Activated naive CD4-positive, alpha-beta T cell treated with anti-CD3 and anti-CD28 coated beads, Interleukin-2, amount 50 U/mL, for 24 hours (primary cell): ENCODE data around the gene CALML4.
A peak's percentile ranks its signal among the peaks of the same experiment; 100 is the strongest.
"Not testable (repeated sequence)": the region's sequence is repeated elsewhere in the genome, so short reads cannot be mapped to it uniquely, and the experiment has no call there.

Source experiments
- H3K27ac Mint-ChIP-seq: one replicate; pipeline ENCODE4 v1.8.0; 2021; ENCODE audit warnings: mild to moderate bottlenecking, mixed read lengths
- H3K27me3 Mint-ChIP-seq: one replicate; pipeline ENCODE4 v1.8.0; 2021; ENCODE audit warnings: mixed read lengths
- H3K36me3 Mint-ChIP-seq: one replicate; pipeline ENCODE4 v1.8.0; 2021; ENCODE audit warnings: mixed read lengths
- H3K4me1 Mint-ChIP-seq: one replicate; pipeline ENCODE4 v1.8.0; 2021; ENCODE audit warnings: mixed read lengths
- H3K4me3 Mint-ChIP-seq: one replicate; pipeline ENCODE4 v1.8.0; 2021; ENCODE audit warnings: mild to moderate bottlenecking, mixed read lengths
- H3K9me3 Mint-ChIP-seq: one replicate; pipeline ENCODE4 v1.8.0; 2021; ENCODE audit warnings: mixed read lengths

CALML4 gene

DNA sequence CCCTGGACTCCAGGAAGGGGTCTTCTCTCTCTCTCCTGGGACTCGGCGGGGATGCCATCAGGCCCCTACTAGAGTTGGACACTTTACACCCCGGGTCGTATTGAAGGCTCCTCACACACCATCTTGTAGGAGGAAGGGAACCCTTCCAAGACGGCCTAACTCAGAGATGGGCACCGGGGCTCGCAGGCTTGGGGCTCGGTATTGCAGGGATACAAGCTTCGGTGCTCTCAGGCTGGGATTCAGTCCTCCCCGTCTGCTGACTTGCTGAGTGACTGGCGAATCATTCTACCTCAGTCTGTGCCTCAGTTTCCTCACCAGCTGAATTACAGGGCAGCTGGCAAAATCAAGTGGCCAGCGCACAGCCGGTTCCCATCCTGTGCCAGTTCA is 419 bp upstream of the CALML4 start:
- Mint-ChIP-seq H3K36me3 (no peaks in the 10 kb centered on the region), H3K4me1 (peaks cover 20% of the 10 kb centered on the region), H3K27ac (no peak overlapping the region), H3K27me3 (no peaks in the 10 kb centered on the region), H3K4me3 (no peak overlapping the region), H3K9me3 (no peaks in the 10 kb centered on the region)

DNA sequence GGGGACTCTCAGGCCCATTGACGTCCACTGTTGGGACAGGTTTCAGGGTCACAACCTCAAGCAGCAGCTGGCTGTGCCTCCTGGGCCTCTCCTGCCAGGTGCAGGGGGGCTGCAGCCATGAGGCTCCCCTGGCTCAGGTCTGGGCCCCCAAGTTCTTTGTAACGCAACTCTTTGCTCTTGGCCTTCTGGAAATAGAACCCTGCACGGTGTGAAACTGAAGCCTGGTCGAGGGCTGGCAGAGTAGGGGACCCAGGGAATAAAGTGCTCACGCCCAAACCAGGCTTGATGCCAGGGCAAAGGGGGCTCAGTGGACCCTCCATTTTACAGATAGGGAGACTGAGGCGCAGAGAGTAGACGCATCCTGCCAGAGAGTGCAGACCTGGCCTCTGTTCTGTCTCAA is 771 bp downstream of the CALML4 start:
- Mint-ChIP-seq H3K9me3 (no peaks in the 10 kb centered on the region), H3K36me3 (no peaks in the 10 kb centered on the region), H3K4me3 (no peak overlapping the region), H3K27ac (no peak overlapping the region), H3K27me3 (no peaks in the 10 kb centered on the region), H3K4me1 (peaks cover 13% of the 10 kb centered on the region)

DNA sequence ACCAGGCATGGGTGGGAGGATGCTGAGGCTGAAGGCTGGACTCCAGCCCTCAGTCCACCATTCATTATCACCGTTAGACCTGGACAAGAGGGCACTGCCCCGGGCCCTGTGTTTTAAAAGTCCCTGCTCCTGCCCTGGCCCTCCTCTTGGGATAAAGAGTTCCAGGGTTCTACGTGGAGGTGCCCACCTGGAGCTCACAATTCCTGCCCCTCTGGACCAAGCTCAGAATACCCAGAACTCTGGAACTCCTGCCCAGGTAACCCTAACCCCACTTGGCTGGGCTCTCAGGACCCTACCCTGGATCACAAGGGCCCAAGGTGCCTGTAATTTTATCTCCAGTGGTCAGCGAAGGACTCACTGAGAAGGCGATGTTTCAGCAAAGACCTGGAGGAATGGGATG is 1.2 kb downstream of the CALML4 start:
- H3K4me3 Mint-ChIP-seq, result no peak overlapping the region
- no peaks in the 10 kb centered on the region for H3K27me3 Mint-ChIP-seq
- peaks cover 10% of the 10 kb centered on the region for H3K4me1 Mint-ChIP-seq
- H3K36me3 Mint-ChIP-seq, result no peaks in the 10 kb centered on the region
- H3K9me3 Mint-ChIP-seq, result no peaks in the 10 kb centered on the region
- no peak overlapping the region for H3K27ac Mint-ChIP-seq

DNA sequence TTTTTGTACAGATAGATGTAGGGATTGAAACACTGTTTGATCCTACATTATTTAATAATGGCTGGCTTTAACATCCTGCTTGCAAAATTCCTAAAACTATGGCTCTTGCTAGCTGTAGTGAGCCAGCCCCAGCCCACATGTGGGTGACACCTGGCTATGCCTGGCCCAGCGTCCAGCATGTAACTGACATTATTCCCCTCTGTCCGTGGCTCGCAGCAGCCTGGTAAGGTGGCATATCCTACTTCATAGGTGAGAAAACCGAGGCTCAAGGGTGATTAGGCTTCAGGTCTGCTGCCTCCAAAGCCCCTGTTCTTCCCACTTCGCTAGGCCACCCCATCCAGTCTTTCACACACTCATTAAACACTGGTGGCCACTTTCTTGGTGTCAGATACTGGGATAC is 1.6 kb downstream of the CALML4 start:
- no peaks in the 10 kb centered on the region for H3K36me3 Mint-ChIP-seq

DNA sequence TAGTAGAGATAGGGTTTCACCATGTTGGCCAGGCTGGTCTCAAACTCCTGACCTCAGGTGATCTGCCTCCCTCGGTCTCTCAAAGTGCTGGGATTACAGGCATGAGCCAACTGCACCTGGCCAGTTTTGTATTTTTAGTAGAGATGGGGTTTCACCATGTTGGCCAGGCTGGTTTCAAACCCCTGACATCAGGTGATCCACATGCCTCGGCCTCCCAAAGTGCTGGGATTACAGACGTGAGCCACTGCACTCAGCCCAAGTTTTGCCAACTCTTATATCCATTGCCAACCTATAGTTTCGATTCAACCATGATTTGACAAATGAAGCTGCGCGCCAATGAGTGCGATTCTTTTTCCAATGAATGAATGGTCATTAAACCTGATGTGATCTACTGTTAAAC is 2.1 kb downstream of the CALML4 start:
- H3K36me3 Mint-ChIP-seq, H3K27me3 Mint-ChIP-seq, H3K27ac Mint-ChIP-seq, H3K9me3 Mint-ChIP-seq, H3K4me3 Mint-ChIP-seq, H3K4me1 Mint-ChIP-seq: not testable (repeated sequence)

More for the DNA sequence above, 1.6 kb downstream of the CALML4 start:
- Mint-ChIP-seq H3K4me3 (no peak overlapping the region), H3K27ac (no peak overlapping the region), H3K27me3 (no peaks in the 10 kb centered on the region), H3K4me1 (peaks cover 5% of the 10 kb centered on the region), H3K9me3 (no peaks in the 10 kb centered on the region)

DNA sequence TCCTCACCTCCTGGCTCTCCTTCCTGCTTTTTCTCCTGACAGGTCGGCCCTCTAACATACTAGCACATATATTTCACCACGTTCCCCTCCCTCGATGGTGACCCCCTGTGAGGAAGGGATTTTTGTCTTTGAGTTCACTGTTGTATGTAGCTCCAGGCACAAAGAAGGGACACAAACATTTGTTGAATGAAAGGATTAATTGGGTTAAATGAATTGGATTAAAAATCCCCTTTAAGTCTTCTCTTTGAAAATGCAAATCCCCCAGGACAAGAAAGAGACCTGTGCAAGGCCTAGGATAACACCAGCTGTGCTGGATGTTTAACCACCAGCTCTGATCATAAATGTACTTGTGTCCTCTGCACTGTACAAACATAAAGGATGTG is 3.3 kb downstream of the CALML4 start:
- peaks cover 4% of the 10 kb centered on the region for H3K4me1 Mint-ChIP-seq
- no peak overlapping the region for H3K4me3 Mint-ChIP-seq
- no peaks in the 10 kb centered on the region for H3K9me3 Mint-ChIP-seq
- no peaks in the 10 kb centered on the region for H3K27me3 Mint-ChIP-seq
- H3K27ac Mint-ChIP-seq, result no peak overlapping the region
- H3K36me3 Mint-ChIP-seq, result no peaks in the 10 kb centered on the region

DNA sequence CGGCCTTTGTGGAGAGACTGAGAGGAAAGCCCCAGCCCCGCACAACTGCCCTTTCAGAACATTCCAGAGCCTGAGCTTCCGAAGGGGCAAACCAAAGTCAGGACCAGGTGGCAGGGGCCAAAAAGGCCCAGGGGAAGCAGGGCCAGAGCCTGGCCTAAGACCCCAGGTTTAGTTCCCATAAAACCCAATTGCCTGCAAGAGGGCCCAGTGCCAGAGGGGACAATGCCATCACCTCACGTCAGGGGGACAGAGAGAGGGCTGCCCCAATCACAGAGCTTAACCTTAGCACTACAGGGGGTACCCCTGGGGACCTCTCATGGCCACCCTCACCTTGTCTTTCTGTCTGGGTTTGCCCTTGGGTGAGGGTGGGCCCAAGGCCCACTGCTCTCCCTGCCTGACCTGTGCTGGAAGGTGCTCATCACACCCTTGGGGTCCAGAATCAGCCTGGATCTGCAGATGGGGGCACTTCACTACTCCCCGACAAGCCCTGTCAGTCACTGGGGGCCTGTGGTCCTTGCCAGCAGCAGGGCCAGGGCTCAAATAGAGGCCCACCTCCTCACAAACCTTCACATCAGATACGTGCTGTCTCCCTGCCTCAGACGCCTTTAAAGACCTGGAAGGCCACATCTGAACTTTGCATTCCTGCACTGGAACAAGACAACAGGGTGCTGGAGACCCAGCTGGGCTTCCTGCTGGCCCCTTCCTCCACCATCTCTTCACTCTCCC is 3.8 kb downstream of the CALML4 start:
- H3K36me3 Mint-ChIP-seq, result no peaks in the 10 kb centered on the region
- H3K4me1 Mint-ChIP-seq, result peaks cover 4% of the 10 kb centered on the region
- no peak overlapping the region for H3K27ac Mint-ChIP-seq
- H3K4me3 Mint-ChIP-seq, result no peak overlapping the region
- no peaks in the 10 kb centered on the region for H3K27me3 Mint-ChIP-seq
- no peaks in the 10 kb centered on the region for H3K9me3 Mint-ChIP-seq

DNA sequence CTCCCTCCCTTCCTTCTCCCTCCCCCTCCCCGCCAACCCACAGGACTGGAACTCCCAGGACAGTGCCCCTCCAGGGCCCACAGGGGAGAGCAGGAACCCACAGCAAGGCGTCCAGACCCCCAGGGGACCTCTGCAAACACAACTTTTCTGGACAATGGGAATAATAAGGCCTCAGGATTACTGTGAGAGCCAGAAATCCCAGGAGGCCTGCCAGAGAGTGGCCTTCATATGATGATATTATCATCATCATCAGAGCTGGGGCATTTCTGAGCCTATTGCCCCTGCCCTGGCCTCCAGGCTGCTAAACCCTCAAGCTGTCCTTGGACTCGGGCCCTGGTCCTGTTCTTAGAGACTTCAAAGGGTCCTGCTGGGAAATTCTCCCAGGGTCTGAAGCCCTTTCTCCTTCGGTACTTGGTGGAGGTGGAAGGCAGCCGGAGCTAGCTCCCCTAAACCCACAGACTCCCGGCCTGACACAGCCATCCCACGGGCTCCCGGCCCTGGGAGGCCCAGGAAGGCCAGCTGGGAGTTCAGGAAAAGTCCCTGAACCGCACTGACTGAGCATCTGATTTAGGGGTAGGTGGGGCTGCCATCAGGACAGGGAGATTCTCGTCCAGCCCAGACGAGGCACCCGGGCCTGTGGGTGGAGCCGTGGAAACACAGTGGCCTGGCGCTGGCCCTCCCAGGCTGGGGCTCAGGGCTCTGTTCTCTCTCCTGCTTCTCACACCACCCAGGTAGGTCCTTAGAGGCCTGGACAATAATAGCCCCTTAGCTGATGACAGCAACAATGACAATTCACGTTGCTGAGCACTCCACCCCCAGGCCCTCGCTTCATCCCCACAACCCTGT is 4.9 kb downstream of the CALML4 start:
- Mint-ChIP-seq H3K9me3 (no peaks in the 10 kb centered on the region), H3K27ac (no peak overlapping the region), H3K4me1 (peaks cover 4% of the 10 kb centered on the region), H3K36me3 (no peaks in the 10 kb centered on the region), H3K4me3 (no peak overlapping the region), H3K27me3 (no peaks in the 10 kb centered on the region)

DNA sequence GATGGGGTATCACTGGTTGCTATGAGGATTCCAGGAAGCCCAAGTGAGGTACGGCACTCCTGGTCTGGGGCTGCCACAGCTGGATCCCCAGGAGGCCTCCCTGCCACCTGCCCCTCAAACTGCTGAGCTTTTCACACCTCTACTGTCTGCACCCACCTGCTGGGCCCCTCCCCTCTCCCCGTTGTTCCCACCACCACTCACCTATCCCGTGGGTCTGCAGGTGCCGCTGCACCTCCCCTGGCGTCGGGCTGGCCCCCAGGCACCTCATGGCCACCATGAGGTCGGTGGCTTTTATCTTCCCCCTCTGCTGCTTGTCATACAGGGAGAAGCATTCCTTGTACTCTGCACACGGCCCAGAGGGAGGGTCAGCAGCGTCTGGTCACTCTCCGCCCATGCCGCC is 5.8 kb downstream of the CALML4 start:
- Mint-ChIP-seq H3K27me3 (no peaks in the 10 kb centered on the region), H3K27ac (no peak overlapping the region), H3K36me3 (no peaks in the 10 kb centered on the region), H3K9me3 (no peaks in the 10 kb centered on the region), H3K4me1 (peaks cover 4% of the 10 kb centered on the region), H3K4me3 (no peak overlapping the region)

DNA sequence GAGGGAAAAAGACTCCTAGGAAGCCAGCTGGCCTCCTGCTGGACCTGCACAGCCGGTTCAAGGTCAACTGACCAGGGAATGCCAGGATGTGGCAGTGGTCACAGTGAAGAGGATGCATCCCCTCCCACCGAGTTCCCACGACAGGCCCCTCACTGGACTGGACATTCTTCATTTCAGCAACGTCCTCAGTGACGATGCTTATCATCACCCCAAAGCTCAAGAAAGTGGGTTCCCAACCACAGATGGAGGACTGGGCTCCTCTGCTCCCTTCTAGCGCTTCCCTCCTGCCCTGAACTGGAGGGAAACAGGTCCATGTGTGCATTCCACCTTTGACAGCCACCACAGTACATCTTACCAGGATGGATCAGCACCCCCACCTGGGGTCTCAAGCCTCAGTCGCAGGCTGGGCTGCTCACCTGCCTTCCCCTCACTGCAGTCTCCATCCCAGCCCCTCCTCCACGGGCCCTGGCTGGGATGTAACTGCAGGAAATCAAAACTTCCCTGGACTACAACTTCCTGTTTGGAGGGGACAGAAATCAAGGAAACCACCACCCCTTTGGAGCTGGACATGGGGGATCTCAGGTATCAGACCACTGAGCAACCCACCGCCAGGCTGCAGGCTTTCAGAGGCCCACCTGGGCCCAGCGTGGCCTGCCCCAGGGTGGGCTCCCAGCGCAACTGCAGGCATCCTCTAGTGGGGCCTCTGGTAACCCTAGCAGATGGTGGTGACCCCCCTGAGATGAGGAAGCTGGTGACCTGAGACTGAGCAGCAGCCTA is 7.3 kb downstream of the CALML4 start:
- Mint-ChIP-seq H3K4me1 (peaks cover 7% of the 10 kb centered on the region), H3K4me3 (no peak overlapping the region), H3K27me3 (no peaks in the 10 kb centered on the region), H3K27ac (no peak overlapping the region), H3K9me3 (no peaks in the 10 kb centered on the region), H3K36me3 (peaks cover 4% of the 10 kb centered on the region)

DNA sequence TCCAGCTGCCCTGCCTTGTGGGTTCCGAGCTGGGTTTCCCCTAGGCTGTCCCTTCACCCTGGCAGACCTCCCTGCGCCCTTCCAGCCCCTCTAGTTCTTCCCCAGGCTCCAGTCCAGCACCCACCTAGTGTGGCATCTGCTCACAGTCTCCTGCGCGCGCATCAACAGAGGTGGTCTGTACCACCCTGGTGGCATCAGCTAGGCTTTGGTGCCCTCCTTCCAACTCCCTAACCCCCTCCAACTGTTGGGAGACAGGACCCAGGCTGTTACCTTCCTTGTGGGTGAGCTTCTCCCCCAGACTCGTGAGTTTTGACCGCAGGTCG is 8.0 kb downstream of the CALML4 start:
- H3K27me3 Mint-ChIP-seq, result no peaks in the 10 kb centered on the region
- H3K4me3 Mint-ChIP-seq, result no peak overlapping the region
- H3K36me3 Mint-ChIP-seq, result peaks cover 7% of the 10 kb centered on the region
- peaks cover 7% of the 10 kb centered on the region for H3K4me1 Mint-ChIP-seq
- no peaks in the 10 kb centered on the region for H3K9me3 Mint-ChIP-seq
- H3K27ac Mint-ChIP-seq, result no peak overlapping the region

DNA sequence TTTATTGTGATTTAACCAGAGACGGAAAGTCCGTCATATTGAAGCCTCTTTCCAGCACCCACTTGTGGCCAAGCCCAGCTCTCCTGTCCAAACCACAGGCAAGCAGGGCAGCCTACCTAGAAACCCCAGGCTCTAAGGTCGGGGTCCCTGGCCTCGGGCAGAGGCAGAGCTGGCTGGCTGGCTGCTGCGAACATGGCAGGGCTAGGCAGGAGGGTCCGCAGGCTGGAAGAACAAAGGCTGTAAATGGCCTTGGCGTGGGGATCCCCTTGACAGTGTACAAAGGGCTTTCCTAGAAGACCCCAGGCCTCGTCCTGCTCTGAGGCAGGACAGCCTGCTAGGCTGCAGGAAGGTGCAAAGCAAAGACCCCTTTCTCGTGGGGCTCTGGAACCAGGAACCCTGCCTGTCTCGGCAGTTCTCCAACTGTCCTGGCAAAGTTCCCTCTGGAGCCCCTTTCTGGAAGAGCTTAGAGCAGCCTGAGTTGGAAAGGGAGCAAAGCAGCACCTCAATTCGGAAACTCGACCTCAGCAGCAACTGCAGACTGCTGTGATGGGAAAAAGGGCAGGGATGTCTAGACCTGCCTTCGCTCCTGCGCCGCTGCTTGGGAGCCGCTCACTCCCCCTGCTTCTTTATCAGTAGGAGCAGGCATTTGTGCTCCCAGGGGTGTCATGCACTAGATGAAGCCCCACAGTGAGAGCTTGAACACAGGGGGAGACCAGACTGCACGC is 8.5 kb downstream of the CALML4 start:
- no peaks in the 10 kb centered on the region for H3K9me3 Mint-ChIP-seq
- H3K27me3 Mint-ChIP-seq, result no peaks in the 10 kb centered on the region
- peaks cover 4% of the 10 kb centered on the region for H3K4me1 Mint-ChIP-seq
- peaks cover 9% of the 10 kb centered on the region for H3K36me3 Mint-ChIP-seq
- no peak overlapping the region for H3K4me3 Mint-ChIP-seq
- H3K27ac Mint-ChIP-seq, result no peak overlapping the region

DNA sequence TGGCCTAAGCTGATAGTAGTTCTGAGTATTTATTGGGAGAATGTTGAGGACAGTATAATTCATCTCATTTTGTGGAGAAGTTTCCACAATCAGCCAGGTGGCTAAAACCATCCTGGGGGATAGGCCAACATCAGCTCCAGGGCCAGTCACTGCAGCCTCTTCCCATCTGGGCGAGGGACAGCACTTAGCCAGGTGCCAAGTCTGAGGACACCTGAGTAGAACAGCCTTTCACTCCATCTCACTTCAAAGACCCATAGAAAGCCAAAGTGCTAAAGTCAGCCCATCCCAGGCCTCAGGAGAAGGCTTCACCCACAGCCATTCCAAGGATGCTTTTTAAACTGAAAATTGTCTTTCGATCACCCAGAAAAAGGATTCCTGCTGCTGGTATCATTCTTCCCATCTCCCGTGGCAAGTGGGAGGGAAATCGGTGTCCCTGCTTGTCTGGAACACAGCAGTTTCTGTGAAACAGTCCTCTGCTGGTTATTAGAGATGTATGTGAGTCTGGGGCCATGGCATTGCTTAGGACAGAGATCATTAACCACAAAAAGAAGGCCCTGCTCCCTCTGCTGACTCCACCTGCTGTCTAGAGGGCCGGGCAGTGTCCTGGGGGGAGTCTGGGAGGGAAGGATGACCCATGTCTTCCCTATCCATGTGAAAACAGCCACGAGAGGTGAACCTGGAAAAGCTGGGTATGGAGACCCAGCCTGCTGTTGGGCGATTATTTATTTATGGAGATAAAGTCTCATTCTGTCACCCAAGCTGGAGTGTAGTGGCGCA is 9.6 kb downstream of the CALML4 start:
- Mint-ChIP-seq H3K27ac (no peak overlapping the region), H3K4me1 (peaks cover 3% of the 10 kb centered on the region), H3K36me3 (peaks cover 9% of the 10 kb centered on the region), H3K27me3 (no peaks in the 10 kb centered on the region), H3K4me3 (no peak overlapping the region), H3K9me3 (no peaks in the 10 kb centered on the region)

DNA sequence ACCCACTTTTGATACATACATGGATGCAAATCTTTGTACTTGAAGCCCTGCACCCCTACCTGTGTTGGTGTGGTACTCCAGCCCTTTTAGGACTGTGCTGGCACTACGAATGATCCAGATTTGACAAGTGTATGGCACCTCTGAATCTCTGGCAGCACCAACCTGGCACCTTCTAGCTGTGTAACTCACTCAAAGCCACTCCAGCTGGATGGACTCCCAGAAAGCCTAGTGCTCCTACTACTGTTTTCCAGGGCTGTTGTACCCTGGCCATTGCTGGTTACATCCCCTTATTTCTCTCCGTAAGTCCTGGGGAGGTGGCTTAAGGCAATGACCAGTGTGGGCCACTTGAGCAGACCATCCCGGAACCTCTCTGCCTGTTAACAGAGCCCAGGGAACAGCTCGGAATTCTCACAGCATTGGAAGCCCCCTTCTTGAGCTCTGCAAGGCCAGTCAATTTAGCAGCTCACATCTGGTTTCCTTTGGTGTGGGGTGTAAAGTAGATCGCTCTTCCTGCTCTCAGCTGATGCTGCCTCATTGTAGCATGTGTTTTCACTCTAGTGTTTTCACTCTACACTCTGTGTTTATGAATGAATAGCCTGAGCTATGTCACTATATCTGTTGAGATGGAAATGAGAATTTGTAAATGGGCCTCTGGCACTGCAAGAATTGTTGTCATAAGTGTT is 12.2 kb downstream of the CALML4 start:
- no peaks in the 10 kb centered on the region for H3K9me3 Mint-ChIP-seq
- no peak overlapping the region for H3K4me3 Mint-ChIP-seq
- H3K27me3 Mint-ChIP-seq, result no peaks in the 10 kb centered on the region
- H3K4me1 Mint-ChIP-seq, result peaks cover 3% of the 10 kb centered on the region
- H3K36me3 Mint-ChIP-seq, result peaks cover 16% of the 10 kb centered on the region
- H3K27ac Mint-ChIP-seq, result peak overlapping the region; percentile 8
